GM21529 (cell line): ENCODE results near the gene HIVEP3.

Source experiments
- ATAC-seq: cut with Tn5 transposase; IDR thresholded peaks from one replicate; pipeline ENCODE4 v1.9.1; 2021; ENCODE audit not compliant: unreplicated experiment

Gene HIVEP3

DNA sequence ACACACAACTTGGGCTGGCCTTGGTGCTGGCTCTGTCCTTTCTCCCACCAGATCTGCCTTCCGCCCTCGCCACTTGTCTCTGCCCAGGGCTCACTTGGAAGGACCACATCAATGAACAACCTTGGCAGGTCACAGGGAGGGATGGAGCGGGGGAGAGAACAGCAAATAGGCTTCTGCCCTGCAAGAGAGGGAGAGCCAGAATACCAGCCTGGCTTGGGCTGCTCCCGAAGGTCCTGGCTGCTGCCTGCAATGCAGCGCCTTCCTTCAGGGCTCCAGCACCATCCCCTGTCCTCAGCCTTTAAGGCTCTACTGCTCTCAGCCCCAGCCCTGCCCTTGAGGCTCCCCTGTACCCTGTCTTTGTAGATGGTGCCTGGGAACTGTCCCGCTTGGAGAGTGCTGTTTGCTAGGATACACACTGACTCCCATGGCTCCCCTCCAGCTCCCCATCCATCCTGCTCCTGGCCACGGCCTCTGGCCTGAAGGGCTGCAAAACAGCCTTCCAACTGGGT lies 43.8 kb downstream of the HIVEP3 start:
- no peak for ATAC-seq

DNA sequence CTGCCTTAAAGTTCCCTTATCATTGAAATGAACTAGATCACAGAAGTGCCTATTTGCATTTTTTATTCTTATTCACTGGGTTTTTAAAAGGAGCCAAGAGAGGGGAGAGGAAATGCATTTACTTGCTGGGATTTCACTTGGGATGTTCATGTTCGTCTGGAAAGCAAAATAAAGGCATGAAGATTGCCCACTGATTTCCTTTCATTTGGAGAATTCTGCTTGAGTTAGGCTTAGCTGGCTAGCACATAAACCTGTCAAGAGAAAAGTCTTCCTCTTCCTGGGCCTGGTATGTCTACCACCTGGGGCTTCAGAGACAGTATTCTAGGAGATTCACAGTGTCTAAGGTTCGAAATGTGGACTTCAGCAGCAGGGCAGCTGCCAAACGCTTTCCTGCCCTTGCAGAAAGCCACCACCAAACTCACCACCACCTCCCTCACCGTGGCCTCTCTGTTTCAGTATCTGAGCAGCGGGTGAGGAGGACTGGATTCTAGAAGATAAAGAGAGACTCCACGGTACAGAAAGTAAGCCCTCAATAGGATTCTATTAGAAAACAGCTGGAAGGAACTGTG lies 44.5 kb downstream of the HIVEP3 start:
- ATAC-seq: no peak

DNA sequence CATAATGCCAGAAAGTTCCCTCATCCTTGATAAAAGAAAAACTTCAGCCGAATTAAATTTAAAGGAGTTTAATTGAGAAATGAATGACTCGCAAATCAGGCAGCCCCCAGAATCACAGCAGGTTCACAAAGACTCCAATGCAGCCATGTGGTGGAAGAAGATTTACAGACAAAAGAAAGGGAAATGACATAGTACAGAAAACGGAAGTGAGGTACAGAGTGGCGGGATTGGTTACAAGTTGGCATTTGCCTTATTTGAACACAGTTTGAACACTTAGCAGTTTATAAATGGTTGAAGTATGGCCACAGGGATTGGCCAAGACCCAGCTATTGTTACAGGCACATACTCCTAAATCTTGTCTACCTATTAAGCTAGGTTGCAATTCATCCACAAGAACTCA lies 46.6 kb downstream of the HIVEP3 start:
- no peak for ATAC-seq

DNA sequence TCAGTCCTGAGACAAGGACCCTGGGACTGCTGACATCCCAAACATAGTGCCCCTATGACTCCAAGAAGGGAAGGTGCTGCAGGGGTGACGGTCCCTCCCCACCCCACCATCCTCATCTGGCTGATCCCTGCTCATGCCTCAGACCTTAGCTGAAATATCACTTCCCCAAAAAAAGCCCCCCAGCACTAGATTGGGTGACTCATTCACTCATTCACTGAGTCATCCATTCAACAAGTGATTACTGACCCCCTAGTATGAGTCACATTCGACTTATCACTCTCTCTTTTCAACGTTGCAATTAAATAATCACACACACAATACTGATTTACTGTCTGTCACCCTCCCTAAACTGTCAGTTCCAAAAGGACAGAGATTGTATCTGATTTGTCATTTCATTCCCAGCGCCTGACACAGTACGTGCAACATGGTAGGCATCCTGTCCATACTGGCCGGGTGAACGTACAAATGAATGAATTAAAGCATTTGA lies 48.6 kb downstream of the HIVEP3 start:
- no peak for ATAC-seq

DNA sequence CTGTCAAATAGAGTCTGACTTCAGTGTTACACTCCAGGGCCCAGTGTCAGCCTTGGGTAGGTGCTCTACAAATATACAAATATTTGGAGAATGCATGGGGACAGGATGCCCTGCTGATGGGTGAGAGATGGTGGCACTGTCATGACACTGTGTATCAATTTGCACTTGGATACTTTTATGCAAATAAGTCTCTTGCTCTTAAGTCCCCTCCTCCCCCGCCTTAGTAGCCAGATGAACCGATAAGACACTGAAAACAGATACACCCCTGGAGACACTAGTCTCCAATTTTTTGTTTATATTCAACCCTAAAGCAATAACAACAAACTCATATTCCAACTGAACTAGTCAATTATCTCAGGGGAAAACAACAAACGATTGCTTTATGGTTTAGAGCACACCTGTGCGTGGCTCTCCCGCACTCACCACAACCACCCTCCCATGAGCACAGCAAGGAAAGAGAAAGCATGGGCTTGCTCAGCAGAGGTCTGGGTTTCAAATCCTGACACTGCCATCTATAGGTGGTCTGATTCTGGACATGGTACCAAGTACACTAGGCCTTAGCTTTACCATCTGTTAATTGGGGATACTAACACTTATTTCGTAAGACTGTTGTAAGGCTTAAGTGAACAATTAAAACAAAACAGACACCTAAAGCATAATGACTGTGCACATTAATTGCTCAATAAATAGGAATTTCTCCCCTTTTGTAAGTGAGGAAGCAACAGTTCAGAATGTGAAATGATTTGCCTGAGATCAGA lies 50.3 kb downstream of the HIVEP3 start:
- ATAC-seq: peak; percentile 70

DNA sequence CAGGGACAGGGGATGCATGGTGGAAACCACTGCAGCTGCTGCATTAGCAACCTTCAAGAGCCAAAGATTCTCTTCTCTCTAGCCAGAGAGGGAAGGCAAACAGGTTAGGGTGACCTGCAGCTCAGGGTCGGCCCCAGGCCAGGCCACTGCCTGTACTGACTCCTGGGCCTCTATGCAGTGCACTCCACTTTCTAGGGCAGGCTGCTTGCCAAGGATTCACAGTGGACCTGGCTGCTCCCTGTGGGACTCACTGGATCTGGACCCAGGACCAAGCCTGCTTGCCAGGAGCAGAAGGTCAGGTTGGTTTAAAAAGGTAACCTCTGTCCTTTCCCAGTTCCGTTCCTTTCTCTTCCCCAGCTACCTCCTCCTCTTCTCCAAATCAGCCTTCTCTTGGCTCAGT lies 52.4 kb downstream of the HIVEP3 start:
- ATAC-seq: no peak

DNA sequence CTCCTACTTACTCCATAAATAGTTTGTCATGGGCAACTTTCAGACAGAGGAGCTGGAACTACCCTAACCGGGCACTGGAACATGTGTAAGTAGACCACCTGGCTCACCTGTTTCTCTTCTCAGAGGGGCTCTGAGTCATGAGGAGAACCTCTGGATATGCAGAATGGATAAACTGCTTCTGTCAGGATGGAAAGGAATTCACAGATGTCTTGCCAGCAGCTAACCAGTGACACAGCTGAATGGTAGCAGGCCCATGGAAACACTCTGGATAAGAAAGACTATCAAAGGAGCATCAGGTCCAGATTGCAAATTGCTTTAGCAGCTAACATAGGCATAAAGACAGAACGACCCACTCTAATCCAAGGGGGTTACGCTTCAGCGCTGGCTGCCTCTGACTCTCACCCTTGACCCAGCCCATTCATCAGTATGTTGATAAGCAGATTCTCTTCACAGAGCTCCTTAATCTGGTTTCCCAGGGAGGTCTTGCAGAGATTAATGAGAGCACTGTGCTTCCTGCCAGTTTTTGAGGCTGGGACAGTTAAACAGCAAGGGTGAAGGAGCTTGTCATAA lies 54.2 kb downstream of the HIVEP3 start:
- no peak for ATAC-seq

DNA sequence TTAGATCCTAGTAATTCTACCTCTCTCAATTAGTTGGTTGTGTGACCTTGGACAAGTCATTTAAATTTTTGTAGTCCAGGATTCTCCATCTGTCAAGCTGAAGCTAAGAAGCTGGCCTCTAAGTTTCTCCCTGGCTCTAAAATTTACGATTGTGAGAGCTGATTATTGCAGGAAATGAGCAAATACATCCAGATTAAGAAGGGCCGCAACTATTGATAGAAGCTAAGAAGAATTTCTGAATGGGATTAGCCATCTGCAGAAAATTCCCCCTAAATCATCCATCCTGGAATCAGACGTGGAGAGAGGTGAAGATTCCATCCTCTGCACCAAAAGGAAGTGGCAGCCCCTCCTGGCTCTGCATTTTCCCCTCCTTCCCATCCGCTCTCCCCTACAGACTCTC lies 55.0 kb downstream of the HIVEP3 start:
- no peak for ATAC-seq

DNA sequence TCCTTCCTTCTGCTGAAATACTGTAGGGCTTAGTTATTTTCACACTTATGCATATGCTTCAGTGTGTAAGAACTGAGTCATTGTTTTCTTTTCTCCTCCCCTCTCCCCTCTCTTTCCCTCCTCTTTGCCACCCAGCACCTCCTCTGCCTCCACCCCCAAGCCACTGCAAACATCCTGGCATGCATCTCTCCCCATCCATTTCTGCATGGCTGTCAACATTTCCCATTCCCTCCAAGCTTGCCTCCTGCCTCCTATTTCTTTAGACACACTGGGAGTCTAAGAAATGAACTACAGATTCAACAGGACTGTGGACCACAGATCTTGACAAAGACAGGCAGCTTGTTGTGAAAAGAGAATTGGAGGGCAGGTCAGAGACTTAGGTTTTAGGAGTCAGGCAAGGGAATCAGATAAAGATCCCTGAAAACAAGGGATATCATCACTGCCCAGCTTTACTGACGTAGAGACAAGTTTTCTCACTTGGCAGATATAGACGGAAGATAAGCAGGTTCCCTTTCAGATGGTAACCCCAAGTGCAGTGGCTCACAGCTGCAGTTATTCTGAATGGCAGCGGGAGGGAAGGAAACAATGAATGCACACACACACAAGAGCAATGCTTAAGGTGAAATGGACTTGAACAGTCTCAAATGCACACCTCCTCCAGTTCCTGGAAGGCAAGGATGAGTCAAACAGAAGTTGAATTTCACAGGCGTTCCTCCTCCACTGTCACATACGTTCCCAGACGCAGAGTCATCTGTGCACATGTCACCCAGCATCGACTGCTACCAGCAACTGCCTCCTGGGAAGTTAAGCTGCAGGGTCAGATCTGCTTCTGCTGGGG lies 56.1 kb downstream of the HIVEP3 start:
- ATAC-seq: no peak

DNA sequence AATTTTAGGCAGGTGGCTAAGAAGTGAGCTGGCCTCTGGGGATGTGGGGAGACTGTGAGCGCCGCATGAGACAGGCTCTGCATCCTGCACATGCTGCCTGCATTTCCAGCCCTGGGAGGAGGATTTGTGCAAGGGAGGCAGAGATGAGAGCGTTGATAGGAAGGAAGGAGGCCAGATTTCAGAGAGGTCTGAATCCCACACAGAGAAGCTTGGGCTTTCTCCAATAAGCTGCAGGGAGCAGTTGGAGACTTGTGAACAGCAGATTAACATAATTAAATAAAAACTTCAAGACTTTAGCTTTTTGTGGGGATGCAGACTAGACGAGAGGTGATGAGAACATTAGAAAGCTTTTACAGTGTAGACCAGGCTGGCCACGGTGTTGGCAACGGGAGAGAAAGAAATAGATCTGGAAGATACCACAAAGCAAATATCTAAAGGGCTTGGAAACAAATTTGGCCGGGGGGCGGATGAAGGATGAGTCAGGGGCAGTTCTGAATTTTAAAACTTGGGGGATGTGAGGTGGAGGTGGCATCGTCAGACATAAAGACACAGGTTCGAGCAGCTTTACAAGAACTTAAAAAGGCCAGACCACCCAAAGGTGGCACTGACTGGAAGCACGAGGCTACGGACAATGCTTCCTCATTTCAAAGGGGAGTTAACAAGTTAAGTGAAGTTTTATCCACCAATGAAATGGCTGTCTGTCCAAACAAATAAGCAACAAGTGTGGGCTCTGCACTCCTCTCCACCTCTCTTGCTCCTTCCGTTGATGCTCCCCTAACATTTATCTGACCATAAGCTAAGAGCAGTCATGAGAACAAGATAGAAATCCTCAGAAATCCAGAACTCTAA lies 57.0 kb downstream of the HIVEP3 start:
- ATAC-seq: no peak

DNA sequence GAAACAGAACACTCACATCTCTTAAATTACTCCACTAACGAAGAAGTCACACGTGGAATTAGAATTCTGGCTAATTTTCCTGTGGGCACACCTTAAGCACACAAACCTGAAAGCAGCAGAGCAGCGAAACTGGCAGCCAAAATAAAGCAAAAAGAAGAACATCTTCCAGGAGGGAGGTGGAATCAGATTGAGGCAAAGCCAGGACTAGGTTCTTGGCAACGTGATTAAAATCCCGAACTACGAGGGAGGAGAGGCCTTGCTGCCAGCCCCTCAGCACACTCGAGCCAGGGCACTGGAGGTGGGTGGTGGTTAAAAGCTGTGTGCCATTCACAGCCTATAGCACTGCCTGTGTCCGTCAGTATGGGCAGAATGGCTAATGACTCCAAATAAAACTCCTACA lies 58.0 kb downstream of the HIVEP3 start:
- ATAC-seq: no peak

DNA sequence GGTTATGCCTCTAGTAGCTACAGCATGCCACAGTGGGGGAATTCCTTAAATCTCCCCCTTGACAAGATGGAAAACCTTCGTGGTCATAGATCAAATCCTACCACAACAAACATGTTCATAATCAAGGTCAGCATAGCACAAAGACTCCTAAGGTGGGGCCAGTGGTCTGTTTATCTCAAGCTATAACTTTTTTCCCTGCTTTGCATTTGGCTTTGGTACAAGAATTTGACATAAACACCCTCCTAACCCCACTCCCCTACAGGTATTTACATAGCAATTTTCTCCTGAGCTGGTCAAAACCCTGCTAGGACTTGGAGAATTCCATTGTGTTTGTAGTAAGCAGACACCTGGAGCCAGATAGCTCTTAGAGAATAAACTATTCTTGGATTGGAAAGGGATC lies 58.5 kb downstream of the HIVEP3 start:
- no peak for ATAC-seq

DNA sequence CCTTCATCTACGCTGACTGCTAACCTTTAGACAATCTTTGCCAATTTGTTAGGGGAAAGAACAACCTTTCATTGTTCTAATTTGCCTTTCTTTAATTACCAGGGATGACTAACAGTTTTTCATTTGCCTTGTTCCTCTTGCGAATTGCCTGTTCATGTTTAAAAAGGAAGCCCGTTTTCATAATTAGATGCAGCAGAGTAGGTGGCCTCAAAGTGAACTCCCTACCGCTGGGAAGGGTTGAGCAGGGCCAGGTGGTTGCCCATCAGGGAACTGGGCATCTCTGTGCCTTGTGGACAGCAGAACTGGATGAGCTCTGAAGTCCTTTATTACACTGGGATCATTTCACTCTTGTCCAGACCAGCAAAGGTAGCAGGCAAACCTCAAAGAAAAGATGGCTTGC lies 59.0 kb downstream of the HIVEP3 start:
- no peak for ATAC-seq

DNA sequence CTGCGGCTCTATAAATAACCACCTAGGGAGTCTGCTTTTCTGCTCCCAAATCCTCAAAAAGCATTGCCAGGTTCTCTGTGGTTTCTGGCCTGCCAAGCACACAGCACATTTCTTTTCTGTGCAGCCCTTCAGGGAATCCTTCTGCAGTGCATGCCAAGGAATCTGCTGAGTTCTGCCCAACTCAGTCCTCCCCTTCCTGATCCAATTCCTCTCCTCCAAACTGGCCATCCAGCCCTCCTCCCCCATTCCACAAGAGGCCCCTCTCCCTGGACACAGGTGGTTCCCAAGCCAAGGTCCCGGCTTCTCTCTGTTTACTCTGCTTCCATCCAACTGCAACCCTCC lies 61.8 kb downstream of the HIVEP3 start:
- no peak for ATAC-seq

DNA sequence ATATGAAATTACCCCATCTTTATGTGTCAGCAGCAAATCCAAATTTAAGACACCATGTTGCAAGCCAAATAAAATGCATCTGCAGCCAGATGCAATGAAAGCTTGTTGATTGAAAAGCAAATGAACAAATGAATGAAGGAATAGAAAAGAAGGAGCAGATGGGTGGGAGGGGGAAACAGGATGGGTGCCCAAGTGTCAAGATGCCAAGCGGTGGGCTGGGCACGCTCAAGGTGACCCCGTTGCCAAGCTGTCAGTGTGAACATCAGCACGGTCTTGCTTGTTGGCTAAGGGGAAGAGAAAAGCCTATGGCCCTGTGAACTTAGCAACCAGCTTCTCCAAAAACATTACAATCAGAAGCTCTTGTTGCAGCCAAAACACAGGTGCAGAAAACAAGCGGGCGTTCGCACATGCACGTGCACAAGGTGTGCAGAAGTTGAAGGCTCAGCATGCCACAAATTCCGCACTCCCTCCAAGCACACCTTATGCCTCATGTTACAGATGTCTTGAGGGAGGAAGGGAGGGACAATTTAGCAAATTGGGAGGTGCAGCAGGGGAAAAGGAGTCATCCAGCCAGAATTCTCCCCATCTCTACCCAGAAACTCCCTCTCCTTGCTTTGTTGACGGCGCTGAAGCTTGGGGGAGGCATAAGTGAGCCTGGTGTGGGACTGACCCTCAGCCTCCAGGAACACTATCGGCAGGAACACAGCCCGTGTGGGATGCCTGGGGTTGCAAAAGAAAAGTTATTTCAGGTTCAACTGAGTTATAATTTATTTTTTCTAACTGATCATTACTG lies 62.4 kb downstream of the HIVEP3 start:
- ATAC-seq: no peak

DNA sequence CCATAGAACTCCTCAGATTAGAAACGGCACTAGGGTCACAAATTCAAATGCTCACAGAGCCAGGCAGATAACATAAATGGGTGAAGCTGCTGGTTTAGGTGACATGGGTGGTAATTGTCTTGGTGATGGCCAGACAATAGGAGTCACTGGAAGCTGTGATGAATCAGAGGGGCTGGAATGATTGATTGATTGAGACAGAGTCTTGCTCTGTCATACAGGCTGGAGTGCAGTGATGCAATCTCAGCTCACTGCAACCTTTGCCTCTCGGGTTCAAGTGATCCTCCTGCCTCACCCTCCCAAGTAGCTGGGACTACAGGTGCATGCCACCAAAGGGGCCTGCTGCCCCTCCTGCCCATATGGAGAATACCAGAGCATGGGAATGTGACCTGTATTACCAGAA lies 63.0 kb downstream of the HIVEP3 start:
- no peak for ATAC-seq

DNA sequence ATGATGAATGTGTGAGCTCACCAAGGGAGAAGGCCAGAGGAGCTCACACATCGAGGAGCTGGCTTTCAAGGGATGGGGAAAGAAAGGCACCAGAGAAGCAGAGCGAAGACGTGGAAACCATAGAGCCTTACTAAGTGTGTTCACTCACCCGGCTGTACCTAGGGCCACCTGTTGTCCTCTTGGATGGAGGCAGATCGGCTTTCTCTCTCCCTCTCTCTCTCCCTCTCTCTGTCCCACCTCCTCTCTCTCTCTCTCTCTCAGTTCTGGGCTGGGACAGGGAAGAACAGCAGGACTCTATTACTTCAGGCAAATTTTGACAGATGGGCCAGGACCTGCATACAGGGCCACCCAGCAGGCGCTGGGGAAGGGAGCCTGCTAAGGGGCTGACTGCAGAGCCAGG lies 64.8 kb downstream of the HIVEP3 start:
- ATAC-seq: no peak

DNA sequence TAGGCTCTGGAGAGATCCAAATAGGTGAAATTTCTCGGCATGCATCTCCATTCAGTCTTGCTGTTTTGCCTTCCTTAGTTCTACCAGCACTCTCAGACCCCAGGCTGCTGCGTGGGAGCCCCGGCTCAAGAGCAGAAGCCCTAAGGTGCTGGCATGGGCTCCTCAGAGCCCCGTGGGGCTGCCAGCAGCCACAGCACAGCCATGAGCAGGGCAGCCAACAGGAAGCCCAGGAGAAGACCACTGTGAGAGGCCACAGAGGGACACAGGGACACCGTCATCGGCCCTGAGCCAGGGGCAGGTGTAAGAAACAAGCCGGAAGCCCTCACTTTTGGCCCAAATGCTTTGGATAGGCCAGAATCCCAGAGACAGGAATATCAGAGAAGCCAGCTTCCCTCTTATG lies 66.6 kb downstream of the HIVEP3 start:
- no peak for ATAC-seq

DNA sequence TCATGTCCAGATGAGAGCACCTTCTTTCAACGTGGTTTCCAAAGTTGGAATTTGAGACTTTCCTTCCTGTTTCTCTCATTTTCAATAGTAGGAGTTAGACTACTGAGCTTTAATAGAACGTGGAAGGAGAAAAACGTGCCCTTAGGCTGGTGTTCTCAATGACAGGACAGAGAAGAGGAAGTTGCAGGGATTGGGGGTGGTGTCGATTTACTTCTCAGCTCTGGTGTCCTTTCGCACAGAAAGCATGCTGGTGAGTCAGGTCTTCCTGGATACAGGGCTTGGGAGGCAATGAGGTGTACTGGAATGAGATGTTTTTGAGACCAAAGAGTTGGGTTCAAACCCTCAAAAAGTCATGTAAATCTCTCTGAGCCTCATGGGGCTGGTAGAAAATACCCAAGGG lies 67.1 kb downstream of the HIVEP3 start:
- ATAC-seq: no peak

DNA sequence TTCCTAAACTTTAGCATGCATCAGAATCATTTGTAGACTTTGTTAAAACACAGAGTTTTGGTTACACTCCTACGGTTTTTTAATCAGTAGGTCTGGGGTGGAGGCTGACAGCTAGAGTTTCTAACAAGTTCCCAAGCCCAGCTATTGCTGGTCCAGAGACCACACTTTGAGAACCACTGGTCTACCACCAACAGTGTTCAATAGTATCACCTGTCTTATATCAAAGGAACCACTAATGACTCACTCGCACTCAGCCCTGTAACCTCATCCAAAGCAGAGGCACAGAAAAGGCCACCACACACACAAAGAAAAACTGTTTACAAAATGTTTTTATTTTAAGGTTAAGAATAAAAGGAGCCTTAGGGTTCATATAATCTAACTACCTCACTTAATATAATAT lies 68.7 kb downstream of the HIVEP3 start:
- ATAC-seq: no peak
